HepG2 (cell line): ENCODE measurements around the gene PARM1. TPM values are rescaled to one million over a fixed set of nuclear protein-coding genes. Genes with fewer than 3 reads are reported as not detected.

Source experiments
- CENPX ChIP-seq: sonication (generic); formaldehyde crosslinking; IDR thresholded peaks from 2 replicates; pipeline ENCODE4 v1.9.0; 2021; ENCODE audit warnings: mild to moderate bottlenecking, missing genetic modification reagents, moderate library complexity
- CHD4 ChIP-seq: fragments of 200-600 bp; sonication (generic); IDR thresholded peaks from 2 replicates; pipeline ENCODE4 v1.7.0; 2017; ENCODE audit warnings: mild to moderate bottlenecking, low read length, borderline replicate concordance
- KAT2B ChIP-seq: fragments of 150-350 bp; IDR thresholded peaks from 2 replicates; pipeline ENCODE4 v1.6.1; 2014; ENCODE audit warnings: low read depth, low read length, borderline replicate concordance
- KIAA2018 ChIP-seq: sonication (generic); formaldehyde crosslinking; IDR thresholded peaks from 2 replicates; pipeline ENCODE4 v1.5.0; 2020; ENCODE audit warnings: mild to moderate bottlenecking, missing genetic modification reagents, borderline replicate concordance
- ZNF121 ChIP-seq: sonication (generic); formaldehyde crosslinking; IDR thresholded peaks from 2 replicates; pipeline ENCODE4 v1.5.0; 2020; ENCODE audit warnings: mild to moderate bottlenecking, missing genetic modification reagents
- ZNF230 ChIP-seq: sonication (generic); formaldehyde crosslinking; IDR thresholded peaks from 2 replicates; pipeline ENCODE4 v1.4.0; 2020; ENCODE audit warnings: mild to moderate bottlenecking, missing genetic modification reagents
- polyA plus RNA-seq, 8 experiments: library from polyadenylated mRNA; depleted of rRNA in 3 of 8; stranded (reverse) in 7 of 8; unstranded in 1 of 8; fragments of >200 nt; fragmentation: Illumina TruSeq in 4 of 8; extraction: Trizol in 4 of 8; gene quantifications; 2 replicates each; pipeline versions ENCODE4 v1.2.1 to v1.2.3, GENCODE V29; 2011 to 2016; ENCODE audit warnings: low read depth in 4 of 8, missing spikeins in 1 of 8, mixed read lengths in 1 of 8; ENCODE audit not compliant: insufficient read depth in 1 of 8
- total RNA-seq, 5 experiments: library from RNA; depleted of rRNA; stranded (reverse); fragments of >200 nt; fragmentation: Illumina TruSeq; extraction: Trizol; gene quantifications; 2 replicates each; pipeline ENCODE4 v1.2.3, GENCODE V29; 2016; ENCODE audit warnings: low read depth in 1 of 5

Gene PARM1
- total and polyA plus RNA-seq, 2 of the 13 experiments (the other 11 are each of a cell fraction or from before 2014, with no cell fraction given) = not detected

- TF ChIP-seq KIAA2018 (CRISPR knock-in tag) = no peak
- TF ChIP-seq CENPX (CRISPR knock-in tag) = no peak
- no peak for TF ChIP-seq KAT2B
- TF ChIP-seq ZNF121 (CRISPR knock-in tag) = no peak
- TF ChIP-seq ZNF230 (CRISPR knock-in tag) = no peak
- no peak for TF ChIP-seq CHD4
Measured at GRCh38 chr4:74970577-74970976, 37.7 kb downstream of the PARM1 start (continued).
